IgD-negative memory B cell (primary cell): ENCODE data around the gene ETF1. TPM values are rescaled to one million over a fixed set of nuclear protein-coding genes. Genes with fewer than 3 reads are reported as not detected.

Source experiments
- H3K27ac Mint-ChIP-seq, 3 donors: one replicate each; pipeline ENCODE4 v1.8.0; 2020 to 2022; ENCODE audit warnings: mild to moderate bottlenecking in 3 of 3, mixed read lengths in 3 of 3, moderate library complexity in 1 of 3
- H3K27me3 Mint-ChIP-seq: one replicate; pipeline ENCODE4 v1.8.0; 2021; ENCODE audit warnings: mixed read lengths
- H3K36me3 Mint-ChIP-seq: one replicate; pipeline ENCODE4 v1.8.0; 2020; ENCODE audit warnings: mild to moderate bottlenecking, mixed read lengths
- H3K4me1 Mint-ChIP-seq, 3 donors: one replicate each; pipeline ENCODE4 v1.8.0; 2020 to 2022; ENCODE audit warnings: mixed read lengths in 3 of 3, mild to moderate bottlenecking in 1 of 3
- H3K4me3 Mint-ChIP-seq, 4 donors: one replicate each; pipeline ENCODE4 v1.8.0; 2020 to 2022; ENCODE audit warnings: mild to moderate bottlenecking in 4 of 4, mixed read lengths in 4 of 4, moderate library complexity in 3 of 4
- H3K9me3 Mint-ChIP-seq, 3 donors: one replicate each; pipeline ENCODE4 v1.8.0; 2020 to 2021; ENCODE audit warnings: mixed read lengths in 3 of 3, mild to moderate bottlenecking in 1 of 3
- polyA plus RNA-seq: library from polyadenylated mRNA; unstranded; fragments of 300-500 nt; fragmentation: Illumina TruSeq; gene quantifications from one replicate; pipeline ENCODE4 v1.2.3, GENCODE V29; 2021

The ETF1 gene
- polyA plus RNA-seq, 1 donor from 2014 or later, result 32.0 TPM

- Mint-ChIP-seq H3K4me1 (peaks cover 0 to 13% (median 9%) of the 10 kb centered on the region in 3 donors), H3K9me3 (no peaks in the 10 kb centered on the region), H3K36me3 (peaks cover 3% of the 10 kb centered on the region), H3K27ac (no peak overlapping the region), H3K4me3 (peak overlapping the region in 1 of 4 donors; percentile 87), H3K27me3 (peaks cover 4% of the 10 kb centered on the region)
These were observed 74.0 kb downstream of the ETF1 start for GRCh38 chr5:138468966-138469539.

- Mint-ChIP-seq H3K36me3 (peaks cover 3% of the 10 kb centered on the region), H3K4me3 (peak overlapping the region in 3 of 4 donors; percentile 63 to 87 (median 85)), H3K27ac (peak overlapping the region in 1 of 3 donors; percentile 80), H3K9me3 (no peaks in the 10 kb centered on the region), H3K27me3 (peaks cover 4% of the 10 kb centered on the region), H3K4me1 (peaks cover 0 to 13% (median 9%) of the 10 kb centered on the region in 3 donors)
These were observed 74.7 kb downstream of the ETF1 start for GRCh38 chr5:138468133-138468965.

GRCh38 chr5:138467711-138468132 is 75.3 kb downstream of the ETF1 start:
- Mint-ChIP-seq H3K27ac (peak overlapping the region in 1 of 3 donors; percentile 80), H3K9me3 (no peaks in the 10 kb centered on the region), H3K4me1 (peaks cover 0 to 13% (median 9%) of the 10 kb centered on the region in 3 donors), H3K36me3 (peaks cover 3% of the 10 kb centered on the region), H3K27me3 (peaks cover 4% of the 10 kb centered on the region), H3K4me3 (peak overlapping the region; percentile 70 to 88 (median 82))

GRCh38 chr5:138466900-138467710 is 75.9 kb downstream of the ETF1 start:
- Mint-ChIP-seq H3K36me3 (peaks cover 3% of the 10 kb centered on the region), H3K4me1 (peaks cover 0 to 13% (median 9%) of the 10 kb centered on the region in 3 donors), H3K9me3 (no peaks in the 10 kb centered on the region), H3K27ac (peak overlapping the region in 2 of 3 donors; percentile 47 to 80), H3K4me3 (peak overlapping the region; percentile 85 to 93 (median 88)), H3K27me3 (peaks cover 4% of the 10 kb centered on the region)

- peak overlapping the region; percentile 85 to 93 (median 88) for H3K4me3 Mint-ChIP-seq
- H3K4me1 Mint-ChIP-seq, result peaks cover 6 to 13% (median 9%) of the 10 kb centered on the region in 3 donors
- H3K27ac Mint-ChIP-seq, result peak overlapping the region in 2 of 3 donors; percentile 57 to 80
- H3K9me3 Mint-ChIP-seq, result no peaks in the 10 kb centered on the region
- H3K36me3 Mint-ChIP-seq, result peaks cover 3% of the 10 kb centered on the region
- peaks cover 4% of the 10 kb centered on the region for H3K27me3 Mint-ChIP-seq
These were observed 76.7 kb downstream of the ETF1 start for GRCh38 chr5:138466125-138466899.

GRCh38 chr5:138465261-138466124 is 77.5 kb downstream of the ETF1 start, which contains the start of gene EGR1:
Gene EGR1 (plus strand): TSS chr5:138465479. CDS start chr5:138465762, 283 bp downstream.
- H3K4me1 Mint-ChIP-seq, result peaks cover 12 to 18% (median 14%) of the 10 kb centered on the region in 3 donors

GRCh38 chr5:138464388-138465260 is 78.4 kb downstream of the ETF1 start:
- peaks cover 17 to 20% (median 17%) of the 10 kb centered on the region in 3 donors for H3K4me1 Mint-ChIP-seq
- H3K36me3 Mint-ChIP-seq, result peaks cover 3% of the 10 kb centered on the region
- no peaks in the 10 kb centered on the region for H3K9me3 Mint-ChIP-seq
- H3K27me3 Mint-ChIP-seq, result peaks cover 5% of the 10 kb centered on the region
- peak overlapping the region; percentile 85 to 97 (median 91) for H3K4me3 Mint-ChIP-seq
- peak overlapping the region; percentile 80 to 95 (median 88) for H3K27ac Mint-ChIP-seq

More at GRCh38 chr5:138465261-138466124, 77.5 kb downstream of the ETF1 start, which contains the start of gene EGR1:
- peaks cover 4% of the 10 kb centered on the region for H3K27me3 Mint-ChIP-seq
- peak within 1 kb of the TSS; percentile 80 to 95 (median 88) for H3K27ac Mint-ChIP-seq
- no peaks in the 10 kb centered on the region for H3K9me3 Mint-ChIP-seq
- peaks cover 3% of the 10 kb centered on the region for H3K36me3 Mint-ChIP-seq
- peak within 1 kb of the TSS; percentile 85 to 97 (median 91) for H3K4me3 Mint-ChIP-seq

- Mint-ChIP-seq H3K4me1 (peaks cover 22 to 26% (median 24%) of the 10 kb centered on the region in 3 donors), H3K36me3 (peaks cover 3% of the 10 kb centered on the region), H3K4me3 (peak overlapping the region; percentile 85 to 97 (median 91)), H3K27me3 (peaks cover 5% of the 10 kb centered on the region), H3K27ac (peak overlapping the region; percentile 80 to 95 (median 91)), H3K9me3 (no peaks in the 10 kb centered on the region)
These were observed 79.0 kb downstream of the ETF1 start for GRCh38 chr5:138464008-138464387.

GRCh38 chr5:138463419-138464007 is 79.5 kb downstream of the ETF1 start:
- Mint-ChIP-seq H3K9me3 (no peaks in the 10 kb centered on the region), H3K27ac (peak overlapping the region; percentile 80 to 95 (median 91)), H3K27me3 (peaks cover 5% of the 10 kb centered on the region), H3K4me3 (peak overlapping the region; percentile 85 to 97 (median 91)), H3K36me3 (peaks cover 3% of the 10 kb centered on the region), H3K4me1 (peaks cover 22 to 30% (median 27%) of the 10 kb centered on the region in 3 donors)

GRCh38 chr5:138461343-138462125 is 81.5 kb downstream of the ETF1 start:
- Mint-ChIP-seq H3K4me3 (peak overlapping the region in 3 of 4 donors; percentile 8 to 87 (median 35)), H3K36me3 (no peaks in the 10 kb centered on the region), H3K27ac (peak overlapping the region; percentile 9 to 69 (median 66)), H3K4me1 (peaks cover 18 to 22% (median 21%) of the 10 kb centered on the region in 3 donors), H3K9me3 (no peaks in the 10 kb centered on the region), H3K27me3 (peaks cover 1% of the 10 kb centered on the region)

- Mint-ChIP-seq H3K27me3 (peaks cover 1% of the 10 kb centered on the region), H3K9me3 (no peaks in the 10 kb centered on the region), H3K36me3 (no peaks in the 10 kb centered on the region), H3K4me1 (peaks cover 18 to 27% (median 19%) of the 10 kb centered on the region in 3 donors), H3K4me3 (peak overlapping the region in 2 of 4 donors; percentile 23 to 87), H3K27ac (peak overlapping the region in 2 of 3 donors; percentile 57 to 64)
These were observed 82.9 kb downstream of the ETF1 start for GRCh38 chr5:138460032-138460693.
